Colonic mucosa (tissue), 4 donors: ENCODE data around the gene RANBP6. TPM values are rescaled to one million over a fixed set of nuclear protein-coding genes. Genes with fewer than 3 reads are reported as not detected.

Source experiments
- DNase-seq: peaks from one replicate; pipeline ENCODE4 v3.0.0-alpha.2; 2020
- H3K27ac ChIP-seq: fragments of 200-600 bp; one replicate; pipeline ENCODE4 v1.8.0; 2021
- H3K27me3 ChIP-seq: fragments of 200-600 bp; one replicate; pipeline ENCODE4 v1.8.0; 2021
- H3K36me3 ChIP-seq: fragments of 200-600 bp; one replicate; pipeline ENCODE4 v1.8.0; 2021
- H3K4me1 ChIP-seq: fragments of 200-600 bp; one replicate; pipeline ENCODE4 v1.8.0; 2021; ENCODE audit warnings: mild to moderate bottlenecking
- H3K4me3 ChIP-seq: fragments of 200-600 bp; one replicate; pipeline ENCODE4 v1.8.0; 2021
- H3K9ac ChIP-seq, 2 donors: one replicate each; pipeline ENCODE4 v1.7.0; 2013; ENCODE audit warnings: control low read depth in 2 of 2, low read depth in 2 of 2, low read length in 2 of 2
- H3K9me3 ChIP-seq: fragments of 200-600 bp; one replicate; pipeline ENCODE4 v1.8.0; 2021
- CTCF ChIP-seq: fragments of 200-600 bp; IDR thresholded peaks from one replicate; pipeline ENCODE4 v1.8.0; 2022; ENCODE audit warnings: antibody characterized with exemption, mild to moderate bottlenecking
- intact Hi-C: fragments of 100-400 bp; cut with DNase I; formaldehyde crosslinking; loops from one replicate; pipeline ENCODE4 v1.14.1; 2022
- total RNA-seq, 2 donors: library from RNA; stranded (reverse); fragmentation: NEBNext Ultra II Directional in 1 of 2; extraction: Animal tissue kit (Norgen Biotek cat#: 25700) in 1 of 2; gene quantifications; one replicate each; pipeline ENCODE4 v1.2.1, GENCODE V29; 2021
- donor health status: healthy.
- donor health status: DM: no; HTN: no; CAD: no.
- donor health status: DM: no; HTN: no; CAD: no.

RANBP6 gene
- total RNA-seq, 2 donors from 2014 or later: 6.7 to 9.9 TPM

GRCh38 chr9:5988265-5988664 is 27.2 kb downstream of the RANBP6 start:
- DNase-seq: no peak
- H3K4me1 ChIP-seq: no peaks in the 10 kb centered on the region
- intact Hi-C loops: no loop called here
- TF ChIP-seq CTCF: no peak
- no peak overlapping the region for H3K4me3 ChIP-seq
- H3K9me3 ChIP-seq: no peaks in the 10 kb centered on the region
- no peak overlapping the region for H3K27ac ChIP-seq
- H3K27me3 ChIP-seq: no peaks in the 10 kb centered on the region
- no peak overlapping the region for H3K9ac ChIP-seq
- no peaks in the 10 kb centered on the region for H3K36me3 ChIP-seq

GRCh38 chr9:5983042-5983441 is 32.4 kb downstream of the RANBP6 start:
- no peaks in the 10 kb centered on the region for H3K9me3 ChIP-seq
- H3K27ac ChIP-seq: no peak overlapping the region
- no peaks in the 10 kb centered on the region for H3K4me1 ChIP-seq
- H3K36me3 ChIP-seq: no peaks in the 10 kb centered on the region
- no peak overlapping the region for H3K4me3 ChIP-seq
- intact Hi-C loops: no loop called here
- H3K27me3 ChIP-seq: no peaks in the 10 kb centered on the region
- no peak for DNase-seq
- TF ChIP-seq CTCF: no peak
- no peak overlapping the region for H3K9ac ChIP-seq

- H3K9me3 ChIP-seq: no peaks in the 10 kb centered on the region
- no peak for TF ChIP-seq CTCF
- H3K4me3 ChIP-seq: no peak overlapping the region
- H3K27ac ChIP-seq: no peak overlapping the region
- intact Hi-C loops: no loop called here
- H3K4me1 ChIP-seq: no peaks in the 10 kb centered on the region
- H3K9ac ChIP-seq: no peak overlapping the region
- no peaks in the 10 kb centered on the region for H3K36me3 ChIP-seq
- no peak for DNase-seq
- no peaks in the 10 kb centered on the region for H3K27me3 ChIP-seq
Measured at GRCh38 chr9:5982317-5982716, 33.1 kb downstream of the RANBP6 start.

- no peak overlapping the region for H3K4me3 ChIP-seq
- no peak for DNase-seq
- TF ChIP-seq CTCF: no peak
Measured at GRCh38 chr9:5978523-5978922, 36.9 kb downstream of the RANBP6 start.

GRCh38 chr9:5976674-5977397 is 38.6 kb downstream of the RANBP6 start:
- Histone ChIP-seq H3K27me3 (no peaks in the 10 kb centered on the region), H3K4me1 (no peaks in the 10 kb centered on the region), H3K9me3 (no peaks in the 10 kb centered on the region), H3K36me3 (no peaks in the 10 kb centered on the region), H3K9ac (no peak overlapping the region), H3K4me3 (no peak overlapping the region), H3K27ac (no peak overlapping the region)
- no peak for DNase-seq
- no peak for TF ChIP-seq CTCF
- intact Hi-C loops: no loop called here

More at GRCh38 chr9:5978523-5978922, 36.9 kb downstream of the RANBP6 start:
- Histone ChIP-seq H3K9ac (no peak overlapping the region), H3K4me1 (no peaks in the 10 kb centered on the region), H3K9me3 (no peaks in the 10 kb centered on the region), H3K27ac (no peak overlapping the region), H3K27me3 (no peaks in the 10 kb centered on the region), H3K36me3 (no peaks in the 10 kb centered on the region)
- intact Hi-C loops: no loop called here
